ENCODE data around the gene POU3F3.

Gene POU3F3

GRCh38 chr2:104862058-104862941 is 8.4 kb downstream of the POU3F3 start:
- no peak for DNase-seq

GRCh38 chr2:104863146-104863467 is 9.2 kb downstream of the POU3F3 start:
- no peak for DNase-seq

DNA sequence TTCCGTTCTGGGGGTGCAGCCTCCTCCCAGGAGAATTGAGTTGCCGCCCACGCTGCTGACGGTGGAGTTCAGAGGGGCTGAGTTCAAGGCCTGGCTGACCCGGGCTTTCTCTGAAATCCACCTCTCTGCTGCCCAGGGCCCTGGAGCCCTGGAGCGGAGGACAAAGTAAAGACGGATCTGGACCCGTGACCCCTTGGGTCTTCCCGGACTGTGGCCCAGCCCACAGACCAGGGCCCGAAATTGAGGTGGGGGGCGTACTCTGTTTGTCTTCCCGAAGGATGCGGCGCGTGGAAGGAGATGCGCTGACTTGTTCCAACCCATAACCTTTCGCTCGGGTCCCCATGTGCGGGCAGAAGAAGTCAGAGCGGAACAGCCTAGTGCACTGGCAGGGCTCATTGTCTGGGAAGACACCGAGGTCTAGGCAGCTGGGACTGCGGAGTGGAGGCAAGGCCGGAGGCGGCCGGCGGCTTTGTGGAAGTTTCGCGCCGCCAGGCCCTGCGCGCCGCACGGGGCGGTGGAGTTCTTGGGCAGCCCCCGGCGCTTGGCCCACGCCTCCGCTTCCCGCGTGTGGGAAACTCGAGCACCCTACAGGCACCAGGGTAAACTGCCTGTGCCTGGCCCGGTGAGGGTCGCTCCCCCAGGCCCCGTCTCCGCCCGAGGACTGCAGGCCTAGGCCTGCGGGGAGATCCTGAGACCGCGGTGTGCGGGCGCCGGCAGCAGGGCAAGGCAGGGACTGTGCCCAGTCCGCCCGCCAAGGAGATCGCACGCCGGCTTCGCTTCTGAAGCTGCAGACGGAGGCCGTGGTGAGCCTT is 9.8 kb downstream of the POU3F3 start:
- no peak for DNase-seq

GRCh38 chr2:104864280-104865095 is 10.6 kb downstream of the POU3F3 start:
- DNase-seq: no peak

GRCh38 chr2:104865096-104865470 is 11.2 kb downstream of the POU3F3 start:
- DNase-seq: no peak

DNA sequence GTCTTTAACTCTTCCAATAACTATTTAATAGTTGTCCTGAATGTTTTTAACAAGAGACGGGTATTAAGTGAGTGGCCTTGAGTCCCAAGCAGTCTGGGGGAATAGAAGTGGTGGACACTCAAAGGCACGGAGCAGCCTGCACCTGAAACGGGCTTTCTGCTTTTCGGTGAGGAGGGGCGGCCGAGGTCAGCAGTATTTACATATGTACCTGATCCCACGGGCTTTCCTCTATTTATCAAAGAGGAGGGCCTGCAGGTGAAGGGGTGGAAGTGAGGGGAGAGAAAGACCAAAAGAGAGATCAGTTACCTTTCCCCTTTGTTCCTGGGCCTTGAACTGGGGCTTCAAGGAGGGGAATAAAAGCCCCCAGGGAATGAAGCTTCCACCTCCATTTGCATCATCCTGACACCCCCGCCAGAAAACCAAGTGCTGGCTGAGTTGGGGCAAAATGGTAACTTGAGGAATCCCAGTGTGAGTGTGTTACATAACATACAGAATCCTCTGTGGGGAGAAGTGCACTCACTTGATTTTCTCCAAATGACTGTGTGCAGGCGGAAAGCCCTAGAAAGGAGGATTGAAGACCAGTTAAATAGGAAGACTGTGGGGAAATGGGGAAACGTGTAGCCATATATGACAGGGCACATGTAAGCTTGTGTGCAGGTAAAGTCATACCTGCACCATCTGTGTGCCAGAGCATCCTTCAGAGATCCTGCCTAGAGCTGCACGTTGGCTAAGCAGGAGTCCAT is 12.4 kb downstream of the POU3F3 start:
- no peak for DNase-seq

DNA sequence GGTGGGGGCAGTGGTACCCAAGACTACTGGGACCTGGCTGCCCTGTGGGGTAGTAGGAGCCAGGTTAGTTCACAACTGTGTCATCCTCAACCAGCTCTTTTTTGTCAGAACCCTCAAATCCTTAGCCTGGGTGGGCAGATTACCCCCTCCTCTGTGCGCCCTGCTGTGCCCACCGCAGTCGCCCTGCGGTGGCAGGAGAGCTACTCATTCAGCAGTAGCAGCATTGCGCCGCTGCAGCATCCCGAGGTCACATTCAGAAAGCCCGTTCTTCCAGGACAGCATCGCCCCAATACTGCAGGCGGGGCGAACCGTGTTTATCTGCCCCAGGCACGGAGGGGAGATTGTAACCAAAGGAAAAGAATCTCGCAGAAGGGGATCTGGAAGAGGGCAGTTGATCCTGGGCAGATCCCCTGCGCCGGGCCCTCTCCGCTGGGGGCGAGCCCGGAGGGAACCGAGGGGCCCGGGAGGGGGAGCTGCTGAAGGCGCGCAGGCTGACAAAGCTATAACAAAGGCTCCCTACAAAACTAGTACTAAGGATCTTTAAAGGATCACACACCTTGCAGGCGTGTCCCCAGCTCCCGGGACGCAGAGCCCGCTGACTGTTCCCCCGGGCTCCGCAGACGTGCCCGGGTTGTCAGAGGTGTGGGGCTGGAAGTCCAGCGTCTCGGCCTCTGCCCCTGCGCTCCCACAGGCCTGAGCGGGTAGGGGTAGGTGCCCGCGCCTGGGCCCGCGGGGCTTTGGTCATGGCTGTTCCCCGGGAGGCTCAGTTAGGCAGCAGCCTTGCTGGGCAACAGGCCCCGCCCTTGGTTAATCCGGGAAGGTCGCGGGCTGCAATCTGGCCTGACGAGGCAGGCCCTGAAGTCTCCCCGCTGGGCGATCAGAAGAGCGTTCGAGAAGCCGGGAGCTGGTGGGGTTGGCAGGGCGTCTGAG is 13.2 kb downstream of the POU3F3 start:
- no peak for DNase-seq

DNA sequence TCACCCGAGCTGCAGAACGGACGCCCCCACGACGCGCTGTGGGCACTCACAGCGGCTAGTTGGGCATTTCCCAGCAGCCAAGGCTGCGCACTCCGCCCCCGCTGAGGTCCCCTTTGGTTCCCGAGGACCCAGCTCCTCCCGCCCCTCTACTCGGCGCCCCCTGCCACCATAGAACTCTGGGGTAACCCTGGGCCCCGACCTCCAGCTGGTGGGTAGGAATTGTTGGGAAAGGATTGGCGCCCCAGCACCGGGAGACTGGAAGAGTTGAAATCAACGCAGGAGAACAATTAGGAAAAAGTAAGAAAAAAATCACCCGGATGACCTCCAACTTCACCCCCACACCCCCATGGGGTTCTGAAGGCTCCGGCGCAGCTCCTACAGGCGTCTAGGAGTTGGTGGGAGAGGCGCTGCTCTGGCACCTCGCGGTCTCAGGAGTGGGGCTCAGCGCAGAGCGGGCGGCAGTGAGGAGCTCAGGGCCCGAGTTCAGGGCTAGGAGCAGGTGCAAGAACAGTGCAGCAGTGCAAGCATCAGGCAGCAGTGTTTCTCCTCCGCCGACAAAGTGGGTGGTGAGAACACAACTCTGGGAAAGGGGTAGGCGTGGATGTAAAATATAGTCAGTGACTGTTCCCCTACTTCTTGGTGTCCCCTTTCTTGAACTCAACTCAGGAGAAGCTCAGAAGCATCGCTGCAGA is 14.0 kb downstream of the POU3F3 start:
- DNase-seq: no peak

- DNase-seq: no peak
Measured at GRCh38 chr2:104868505-104868866, 14.6 kb downstream of the POU3F3 start.

GRCh38 chr2:104870100-104870975 is 16.4 kb downstream of the POU3F3 start:
- DNase-seq: no peak

DNA sequence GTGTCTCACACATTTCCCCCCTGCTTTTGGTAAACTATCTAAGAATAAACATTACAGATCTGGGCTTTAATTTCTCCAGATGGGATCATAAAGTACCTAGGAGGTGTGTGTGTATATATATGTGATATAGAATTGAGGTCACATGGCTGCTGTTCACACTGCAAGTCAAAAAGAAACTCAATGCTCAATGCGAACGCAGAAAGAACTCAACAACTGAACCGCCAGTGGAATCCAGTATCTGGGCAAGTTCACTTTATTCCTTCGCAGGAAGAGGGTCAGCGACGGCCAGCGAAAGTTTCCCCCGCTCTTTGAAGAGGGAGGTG is 17.7 kb downstream of the POU3F3 start:
- DNase-seq: no peak

- DNase-seq: no peak
Measured at GRCh38 chr2:104871972-104872865, 18.3 kb downstream of the POU3F3 start.

DNA sequence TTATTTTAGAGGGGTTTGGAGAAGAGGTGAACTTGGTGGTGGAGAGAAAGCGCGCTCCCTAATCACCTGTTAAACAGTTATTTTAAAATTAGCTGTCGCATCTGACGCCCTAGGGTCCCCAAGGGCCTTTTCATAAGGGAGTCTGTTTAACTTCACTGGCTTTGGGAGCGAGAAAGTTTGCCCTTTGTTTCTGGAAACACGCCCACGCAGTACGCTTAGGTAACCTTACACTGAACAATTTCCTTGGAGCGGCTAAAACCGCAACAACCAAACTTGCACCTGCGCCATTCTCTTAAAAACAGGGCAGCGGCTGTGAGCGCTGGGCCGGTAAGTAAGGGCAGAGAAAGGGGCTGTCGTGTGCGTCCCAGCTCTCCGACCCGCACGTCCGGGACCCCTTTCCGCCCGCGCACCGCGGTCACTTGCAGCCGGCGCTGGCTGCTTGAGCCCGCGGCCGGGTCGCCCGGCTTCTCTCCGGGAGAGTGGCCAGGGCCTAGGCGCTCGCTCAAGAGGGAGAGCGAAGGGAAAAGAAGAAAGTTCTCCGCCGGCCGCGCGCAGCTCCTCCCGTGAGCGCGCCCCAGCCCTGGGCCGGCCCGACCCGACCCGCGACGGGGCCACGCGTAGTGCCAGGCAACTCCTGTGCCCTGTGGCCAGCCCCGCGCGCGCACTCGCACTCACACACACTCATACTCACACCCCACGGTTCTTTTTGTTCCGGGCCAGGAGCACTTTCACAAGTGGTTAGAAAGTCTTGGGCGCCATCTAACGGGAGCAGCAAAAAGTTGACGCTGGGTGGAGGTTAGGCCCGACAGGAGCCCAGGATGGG is 19.2 kb downstream of the POU3F3 start:
- peak; percentile 43 for DNase-seq

DNA sequence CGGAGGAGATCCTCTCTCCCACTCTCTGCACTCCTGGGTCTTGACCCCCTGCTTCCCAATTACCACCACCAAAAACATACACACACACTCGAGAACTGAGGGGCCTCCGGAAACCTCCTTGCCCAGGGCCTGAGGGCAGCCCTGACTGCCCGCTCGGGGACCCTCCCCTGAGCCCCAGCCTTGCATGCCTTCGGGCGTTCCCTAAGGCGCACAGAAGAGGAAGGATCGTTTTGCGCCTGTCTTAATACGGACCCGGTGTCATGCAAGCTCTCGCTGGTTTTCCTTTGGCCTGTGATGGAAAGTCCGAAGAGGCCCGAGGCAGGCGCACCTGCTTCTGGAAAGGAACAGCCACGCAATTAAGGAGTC is 19.8 kb downstream of the POU3F3 start:
- DNase-seq: no peak

DNA sequence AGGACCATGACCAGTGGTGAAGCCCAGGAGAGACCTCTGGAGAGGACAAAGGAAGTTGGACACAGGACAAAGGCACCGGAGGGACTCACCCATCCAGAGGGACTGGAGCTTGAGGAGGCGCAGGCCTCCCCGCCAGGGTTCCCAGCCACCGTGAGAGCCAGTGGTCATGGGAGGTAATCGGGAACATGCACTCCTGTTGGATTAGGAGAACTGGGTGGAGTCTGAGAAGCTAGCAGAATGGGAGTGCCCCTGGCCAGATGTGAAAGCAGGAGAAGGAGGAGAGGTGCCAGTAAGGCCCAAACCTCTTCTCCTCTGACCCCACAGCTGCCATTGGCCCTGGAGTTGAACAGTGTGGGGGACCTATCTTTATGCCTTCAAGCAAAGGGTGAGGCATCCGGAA is 20.3 kb downstream of the POU3F3 start:
- DNase-seq: no peak

GRCh38 chr2:104875262-104875661 is 21.3 kb downstream of the POU3F3 start:
- no peak for DNase-seq

- DNase-seq: no peak
Measured at GRCh38 chr2:104876606-104877570, 23.0 kb downstream of the POU3F3 start.

All from EL (cell line).